Heart left ventricle (tissue), 13 donors: ENCODE results near the gene DNAH1.

Experiments used
- POLR2A ChIP-seq, 2 donors: fragments of 450-650 bp; IDR thresholded peaks; one replicate each; pipeline ENCODE4 v1.6.1; 2017; ENCODE audit warnings: antibody characterized with exemption in 2 of 2, mild to moderate bottlenecking in 2 of 2, moderate library complexity in 2 of 2
- TF ChIP-seq, protein P1 (sequence below), 12 donors: fragments of 200-600 bp; sonication (generic) in 4 of 12; IDR thresholded peaks; one replicate each; pipeline versions ENCODE4 v1.5.0 to v1.8.0; 2018 to 2022; ENCODE audit warnings: antibody characterized with exemption in 12 of 12, mild to moderate bottlenecking in 5 of 12
- donor health status: ischemic (EF 13 %, LVEDD 7.1; RV severe dilation, severe dysfunction).
- donor health status: DM: no; HTN: yes; CAD: no.
- donor health status: DM: no; HTN: no; CAD: no.
- donor health status: ischemic (EF 25% LVEDD 6.9; RV normal size, moderate dysfunction).
- donor health status: ischemic (EF 25% LVEDD 5.7; RV mildly dilated, moderate dysfunction).
- donor health status: ischemic (EF 35%, LVEDD 5.7; RV mildly dilated, moderate dysfunction).
- donor health status: nonischemic (EF 11% LVEDD 7.7; RV severe dilation, severe dysfunction).
- donor health status: DM: yes; HTN: yes; CAD: no.
- donor health status: PGD.
- donor health status: ischemic (EF 29% LVEDD 5.4; RV normal size, mild dysfunction).
- donor health status: nonischemic (EF 23%, LVEDD 6.1; RV moderate dilation, normal function).

DNA sequence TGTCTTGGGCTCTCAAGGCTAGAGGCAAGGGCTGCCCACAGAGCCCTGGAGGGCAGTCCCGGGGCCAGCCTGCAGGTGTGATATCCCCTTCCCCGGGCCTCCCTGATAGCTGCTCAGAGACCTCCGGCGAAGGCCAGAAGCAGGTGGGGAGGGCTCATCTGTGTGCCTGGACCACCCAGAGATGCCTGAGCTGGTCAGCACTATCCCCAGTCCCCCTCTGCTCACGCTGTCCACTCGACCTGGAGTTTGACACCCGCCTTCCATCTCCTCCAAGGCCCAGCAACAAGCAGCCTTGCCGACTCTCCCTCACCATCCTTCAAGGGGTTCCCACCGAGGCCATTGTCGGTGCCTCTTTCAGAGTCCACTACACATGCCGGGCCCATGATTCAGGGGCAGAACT lies 39.4 kb downstream of the DNAH1 start:
- TF ChIP-seq, protein P1, sequence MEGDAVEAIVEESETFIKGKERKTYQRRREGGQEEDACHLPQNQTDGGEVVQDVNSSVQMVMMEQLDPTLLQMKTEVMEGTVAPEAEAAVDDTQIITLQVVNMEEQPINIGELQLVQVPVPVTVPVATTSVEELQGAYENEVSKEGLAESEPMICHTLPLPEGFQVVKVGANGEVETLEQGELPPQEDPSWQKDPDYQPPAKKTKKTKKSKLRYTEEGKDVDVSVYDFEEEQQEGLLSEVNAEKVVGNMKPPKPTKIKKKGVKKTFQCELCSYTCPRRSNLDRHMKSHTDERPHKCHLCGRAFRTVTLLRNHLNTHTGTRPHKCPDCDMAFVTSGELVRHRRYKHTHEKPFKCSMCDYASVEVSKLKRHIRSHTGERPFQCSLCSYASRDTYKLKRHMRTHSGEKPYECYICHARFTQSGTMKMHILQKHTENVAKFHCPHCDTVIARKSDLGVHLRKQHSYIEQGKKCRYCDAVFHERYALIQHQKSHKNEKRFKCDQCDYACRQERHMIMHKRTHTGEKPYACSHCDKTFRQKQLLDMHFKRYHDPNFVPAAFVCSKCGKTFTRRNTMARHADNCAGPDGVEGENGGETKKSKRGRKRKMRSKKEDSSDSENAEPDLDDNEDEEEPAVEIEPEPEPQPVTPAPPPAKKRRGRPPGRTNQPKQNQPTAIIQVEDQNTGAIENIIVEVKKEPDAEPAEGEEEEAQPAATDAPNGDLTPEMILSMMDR (IDR thresholded peaks at IDR 0.05), result no peak
- TF ChIP-seq POLR2A (IDR thresholded peaks at IDR 0.05), result no peak
